ENCODE results near the gene SGSH.

The SGSH gene

GRCh38 chr17:80223838-80224497, 3.8 kb upstream of the SGSH start (continued):
- TF ChIP-seq ZFHX2 (tag by site-specific recombination; conservative IDR thresholded peaks at IDR 0.05) (peak; percentile 89), ZNF148 (tag by site-specific recombination; IDR thresholded peaks at IDR 0.05; ENCODE audit: borderline replicate concordance) (peak; percentile 65; the same call in 1 of the 2 replicates), PRDM1 (tag by site-specific recombination; IDR thresholded peaks at IDR 0.05) (peak; percentile 100)

- TF ChIP-seq, protein P1, sequence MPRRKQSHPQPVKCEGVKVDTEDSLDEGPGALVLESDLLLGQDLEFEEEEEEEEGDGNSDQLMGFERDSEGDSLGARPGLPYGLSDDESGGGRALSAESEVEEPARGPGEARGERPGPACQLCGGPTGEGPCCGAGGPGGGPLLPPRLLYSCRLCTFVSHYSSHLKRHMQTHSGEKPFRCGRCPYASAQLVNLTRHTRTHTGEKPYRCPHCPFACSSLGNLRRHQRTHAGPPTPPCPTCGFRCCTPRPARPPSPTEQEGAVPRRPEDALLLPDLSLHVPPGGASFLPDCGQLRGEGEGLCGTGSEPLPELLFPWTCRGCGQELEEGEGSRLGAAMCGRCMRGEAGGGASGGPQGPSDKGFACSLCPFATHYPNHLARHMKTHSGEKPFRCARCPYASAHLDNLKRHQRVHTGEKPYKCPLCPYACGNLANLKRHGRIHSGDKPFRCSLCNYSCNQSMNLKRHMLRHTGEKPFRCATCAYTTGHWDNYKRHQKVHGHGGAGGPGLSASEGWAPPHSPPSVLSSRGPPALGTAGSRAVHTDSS (tag by site-specific recombination; IDR thresholded peaks at IDR 0.05): no peak
- TF ChIP-seq, protein P2, sequence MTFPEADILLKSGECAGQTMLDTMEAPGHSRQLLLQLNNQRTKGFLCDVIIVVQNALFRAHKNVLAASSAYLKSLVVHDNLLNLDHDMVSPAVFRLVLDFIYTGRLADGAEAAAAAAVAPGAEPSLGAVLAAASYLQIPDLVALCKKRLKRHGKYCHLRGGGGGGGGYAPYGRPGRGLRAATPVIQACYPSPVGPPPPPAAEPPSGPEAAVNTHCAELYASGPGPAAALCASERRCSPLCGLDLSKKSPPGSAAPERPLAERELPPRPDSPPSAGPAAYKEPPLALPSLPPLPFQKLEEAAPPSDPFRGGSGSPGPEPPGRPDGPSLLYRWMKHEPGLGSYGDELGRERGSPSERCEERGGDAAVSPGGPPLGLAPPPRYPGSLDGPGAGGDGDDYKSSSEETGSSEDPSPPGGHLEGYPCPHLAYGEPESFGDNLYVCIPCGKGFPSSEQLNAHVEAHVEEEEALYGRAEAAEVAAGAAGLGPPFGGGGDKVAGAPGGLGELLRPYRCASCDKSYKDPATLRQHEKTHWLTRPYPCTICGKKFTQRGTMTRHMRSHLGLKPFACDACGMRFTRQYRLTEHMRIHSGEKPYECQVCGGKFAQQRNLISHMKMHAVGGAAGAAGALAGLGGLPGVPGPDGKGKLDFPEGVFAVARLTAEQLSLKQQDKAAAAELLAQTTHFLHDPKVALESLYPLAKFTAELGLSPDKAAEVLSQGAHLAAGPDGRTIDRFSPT (tag by site-specific recombination; IDR thresholded peaks at IDR 0.05): 0 out of 2 replicates have a peak, but pooled peaks have one; percentile 14
- CTCF ChIA-PET: no interaction called here
These were observed 3.1 kb upstream of the SGSH start for GRCh38 chr17:80223142-80223815.

GRCh38 chr17:80222376-80223141, 2.4 kb upstream of the SGSH start:
- H3K4me1 ChIP-seq (ENCODE audit: control insufficient read depth, insufficient read depth, low read length): peaks cover 8% of the 10 kb centered on the region; the same call in 1 of the 2 replicates
- H3K9me3 ChIP-seq (ENCODE audit: control insufficient read depth, insufficient read depth, low read depth, low read length): no peaks in the 10 kb centered on the region
- POLR2A ChIA-PET: interaction anchor here (0.6 to 1.2 kb wide), 2 partner anchors 8 to 12 kb away, joined by 3 read pairs; no protein-coding TSS in a partner anchor
- CTCF ChIA-PET: interaction anchor here (0.6 kb wide), 1 partner anchor 85 kb away, joined by 3 read pairs; no protein-coding TSS in a partner anchor
- no peak overlapping the region for H3K4me3 ChIP-seq (ENCODE audit: low read depth, low read length)
- peaks cover 0 to 39% of the 10 kb centered on the region in 2 experiments; a peak in 2 of 3 replicates for H3K36me3 ChIP-seq (ENCODE audit: control insufficient read depth in 2 of 2, insufficient read depth in 1 of 2, low read length in 2 of 2)
- H3K27ac ChIP-seq (ENCODE audit: extremely low read depth, low read depth, low read length): no peak overlapping the region
- TF ChIP-seq KLF9 (tag by site-specific recombination; IDR thresholded peaks at IDR 0.05; ENCODE audit: low read depth) (0 out of 2 replicates have a peak, but pooled peaks have one; percentile 39), GLIS1 (tag by site-specific recombination; IDR thresholded peaks at IDR 0.05) (no peak), EGR2 (tag by site-specific recombination; IDR thresholded peaks at IDR 0.05; ENCODE audit: low read depth) (peak; percentile 82), REST (tag by site-specific recombination; IDR thresholded peaks at IDR 0.05) (no peak), ZNF843 (tag by site-specific recombination; IDR thresholded peaks at IDR 0.05) (no peak), ZNF223 (tag by site-specific recombination; IDR thresholded peaks at IDR 0.05) (no peak), ZBTB20 (tag by site-specific recombination; IDR thresholded peaks at IDR 0.05) (no peak), ZNF362 (tag by site-specific recombination; IDR thresholded peaks at IDR 0.05) (no peak), OVOL3 (tag by site-specific recombination; IDR thresholded peaks at IDR 0.05) (no peak), ZNF629 (tag by site-specific recombination; IDR thresholded peaks at IDR 0.05) (no peak), ZFHX2 (tag by site-specific recombination; conservative IDR thresholded peaks at IDR 0.05) (peak; percentile 87)
- TF ChIP-seq, protein P3, sequence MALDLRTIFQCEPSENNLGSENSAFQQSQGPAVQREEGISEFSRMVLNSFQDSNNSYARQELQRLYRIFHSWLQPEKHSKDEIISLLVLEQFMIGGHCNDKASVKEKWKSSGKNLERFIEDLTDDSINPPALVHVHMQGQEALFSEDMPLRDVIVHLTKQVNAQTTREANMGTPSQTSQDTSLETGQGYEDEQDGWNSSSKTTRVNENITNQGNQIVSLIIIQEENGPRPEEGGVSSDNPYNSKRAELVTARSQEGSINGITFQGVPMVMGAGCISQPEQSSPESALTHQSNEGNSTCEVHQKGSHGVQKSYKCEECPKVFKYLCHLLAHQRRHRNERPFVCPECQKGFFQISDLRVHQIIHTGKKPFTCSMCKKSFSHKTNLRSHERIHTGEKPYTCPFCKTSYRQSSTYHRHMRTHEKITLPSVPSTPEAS (tag by site-specific recombination; IDR thresholded peaks at IDR 0.05): 0 out of 2 replicates have a peak, but pooled peaks have one; percentile 24

More at GRCh38 chr17:80223142-80223815, 3.1 kb upstream of the SGSH start:
- Histone ChIP-seq H3K4me1 (ENCODE audit: control insufficient read depth, insufficient read depth, low read length) (peaks cover 8% of the 10 kb centered on the region; the same call in 1 of the 2 replicates), H3K4me3 (ENCODE audit: low read depth, low read length) (no peak overlapping the region), H3K27ac (ENCODE audit: extremely low read depth, low read depth, low read length) (no peak overlapping the region), H3K36me3 (ENCODE audit: control insufficient read depth in 2 of 2, insufficient read depth in 1 of 2, low read length in 2 of 2) (peaks cover 0 to 36% of the 10 kb centered on the region in 2 experiments; a peak in 2 of 3 replicates), H3K9me3 (ENCODE audit: control insufficient read depth, insufficient read depth, low read depth, low read length) (no peaks in the 10 kb centered on the region)
- POLR2A ChIA-PET: no interaction called here

All from HEK293 (cell line).